GM12864 (cell line): ENCODE data around the gene RAB40C.

Experiments
- DNase-seq: peaks from one replicate; pipeline ENCODE4 v3.0.0-alpha.2; 2011; ENCODE audit warnings: low read depth
- H3K4me3 ChIP-seq: 2 replicates; pipeline ENCODE4 v1.5.1; 2011; ENCODE audit warnings: mild to moderate bottlenecking, low read depth, low read length, control low read depth
- TF ChIP-seq, protein P1 (sequence below): IDR thresholded peaks from 2 replicates; pipeline ENCODE4 v1.5.1; 2011; ENCODE audit warnings: low read depth, mild to moderate bottlenecking, moderate library complexity, low read length, control low read depth, inconsistent platforms; ENCODE audit errors: missing control alignments

The RAB40C gene

DNA sequence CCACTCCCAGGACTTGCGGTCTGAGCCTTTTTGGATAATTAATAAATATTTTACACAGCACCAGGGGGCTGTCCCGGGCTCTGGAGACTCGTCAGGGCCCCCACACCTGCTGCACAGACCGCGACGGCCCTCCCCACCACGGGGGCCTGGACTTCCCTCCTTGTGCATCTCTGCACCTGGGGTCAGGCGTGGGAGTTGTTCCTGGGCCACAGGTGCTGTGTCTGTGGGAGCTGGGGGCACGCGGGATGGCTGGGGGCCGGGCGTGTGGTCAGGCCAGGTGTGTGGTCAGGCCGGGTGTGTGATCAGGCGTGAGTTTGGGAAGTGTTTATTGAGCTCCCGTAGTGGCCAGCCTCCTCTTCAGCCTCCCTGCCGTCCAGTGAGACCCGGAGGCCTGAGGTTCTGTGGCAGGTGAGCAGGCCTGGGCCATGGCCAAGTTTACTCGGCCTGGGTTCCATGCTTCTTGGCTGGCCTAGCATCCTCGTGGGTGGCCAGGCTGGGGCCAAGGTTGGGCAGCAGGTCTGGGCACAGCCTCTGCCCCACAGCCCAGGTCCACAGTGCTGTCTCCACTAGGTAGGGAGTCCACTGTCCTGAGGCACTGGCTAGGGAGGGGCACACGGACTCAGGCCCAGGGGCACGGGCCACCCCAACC lies 88.5 kb downstream of the RAB40C start:
- TF ChIP-seq, protein P1, sequence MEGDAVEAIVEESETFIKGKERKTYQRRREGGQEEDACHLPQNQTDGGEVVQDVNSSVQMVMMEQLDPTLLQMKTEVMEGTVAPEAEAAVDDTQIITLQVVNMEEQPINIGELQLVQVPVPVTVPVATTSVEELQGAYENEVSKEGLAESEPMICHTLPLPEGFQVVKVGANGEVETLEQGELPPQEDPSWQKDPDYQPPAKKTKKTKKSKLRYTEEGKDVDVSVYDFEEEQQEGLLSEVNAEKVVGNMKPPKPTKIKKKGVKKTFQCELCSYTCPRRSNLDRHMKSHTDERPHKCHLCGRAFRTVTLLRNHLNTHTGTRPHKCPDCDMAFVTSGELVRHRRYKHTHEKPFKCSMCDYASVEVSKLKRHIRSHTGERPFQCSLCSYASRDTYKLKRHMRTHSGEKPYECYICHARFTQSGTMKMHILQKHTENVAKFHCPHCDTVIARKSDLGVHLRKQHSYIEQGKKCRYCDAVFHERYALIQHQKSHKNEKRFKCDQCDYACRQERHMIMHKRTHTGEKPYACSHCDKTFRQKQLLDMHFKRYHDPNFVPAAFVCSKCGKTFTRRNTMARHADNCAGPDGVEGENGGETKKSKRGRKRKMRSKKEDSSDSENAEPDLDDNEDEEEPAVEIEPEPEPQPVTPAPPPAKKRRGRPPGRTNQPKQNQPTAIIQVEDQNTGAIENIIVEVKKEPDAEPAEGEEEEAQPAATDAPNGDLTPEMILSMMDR, result no peak
- H3K4me3 ChIP-seq, result no peak overlapping the region
- no peak for DNase-seq
